ENCODE data around the gene CGREF1. TPM values are rescaled to one million over a fixed set of nuclear protein-coding genes. Genes with fewer than 3 reads are reported as not detected.

Gene CGREF1
- total RNA-seq, 1 experiment from 2014 or later: 4.0 TPM

DNA sequence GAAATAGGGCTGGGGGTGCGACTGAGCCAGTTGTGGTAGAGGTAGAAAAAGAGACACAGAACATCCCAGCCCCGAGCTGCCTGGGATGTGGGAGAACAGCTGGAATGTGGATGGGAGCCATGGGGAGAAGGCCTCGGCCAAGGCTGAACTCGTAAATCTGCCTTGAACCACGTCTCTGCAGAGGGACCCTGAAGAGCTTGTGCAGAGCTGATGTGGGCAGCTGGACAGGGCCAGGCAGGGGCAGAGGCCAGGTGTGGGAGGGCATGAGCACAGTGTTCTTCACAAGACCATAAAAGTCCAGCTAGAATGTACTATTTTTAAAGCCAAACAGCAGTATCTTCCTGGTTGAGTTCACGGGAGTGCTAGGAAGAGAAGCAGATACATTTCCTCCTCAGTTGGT lies 35.6 kb upstream of the CGREF1 start:
- Histone ChIP-seq H3K9ac (ENCODE audit: low read length) (no peak overlapping the region), H3K4me3 (replicated peaks in 1 of 2; ENCODE audit: low read depth in 1 of 2, low read length in 2 of 2) (no peak overlapping the region), H3K79me2 (ENCODE audit: insufficient read depth, low read length) (no peaks in the 10 kb centered on the region), H3K36me3 (ENCODE audit: control insufficient read depth in 1 of 2, insufficient read depth in 2 of 2, low read length in 2 of 2) (no peaks in the 10 kb centered on the region), H3K27ac (ENCODE audit: low read depth, low read length) (no peak overlapping the region), H3K4me1 (ENCODE audit: control insufficient read depth in 1 of 2, insufficient read depth in 2 of 2, low read length in 2 of 2) (peaks cover 0 to 17% of the 10 kb centered on the region in 2 experiments; a peak in 2 of 4 replicates), H4K20me1 (ENCODE audit: insufficient read depth) (no peaks in the 10 kb centered on the region), H3K9me3 (ENCODE audit: control insufficient read depth in 1 of 2, insufficient read depth in 1 of 2, low read depth in 1 of 2, low read length in 2 of 2) (no peaks in the 10 kb centered on the region), H3K4me2 (ENCODE audit: low read length) (no peak overlapping the region), H2AFZ (ENCODE audit: low read depth, low read length, poor library complexity, severe bottlenecking) (no peak overlapping the region), H3K27me3 (ENCODE audit: insufficient read depth, low read length) (no peaks in the 10 kb centered on the region), H3K9me2 (ENCODE audit: insufficient read depth) (no peaks in the 10 kb centered on the region)
- intact Hi-C loops (cut with micrococcal nuclease): no loop called here
- ChIA-PET POLR2A (no interaction called here), RAD21 (ENCODE audit: low non-redundant PET in 1 of 2, low total read pairs in 2 of 2, uncharacterized antibody in 2 of 2, unreplicated experiment in 2 of 2) (no interaction called here), CTCF (interaction anchor here (0.9 kb wide), 1 partner anchor 15 kb away, joined by 5 read pairs; no protein-coding TSS in a partner anchor)
- no TSS peak for BruUV-seq (replicated peaks)
- ATAC-seq (no peak), DNase-seq (ENCODE audit: low read depth, low spot score) (no peak)
- TF ChIP-seq ZBTB33 (IDR thresholded peaks at IDR 0.05; ENCODE audit: extremely low read depth, insufficient replicate concordance, low read length) (no peak), ELF1 (IDR thresholded peaks at IDR 0.05; ENCODE audit: borderline replicate concordance, low read depth) (no peak), EZH2 (IDR thresholded peaks at IDR 0.05) (no peak), REST (IDR thresholded peaks at IDR 0.05; ENCODE audit: low read depth) (no peak)

Data from HCT116 (cell line).